GM21528 (cell line): Measurements from ENCODE around the gene SMU1.
A peak's percentile ranks its signal among the peaks of the same experiment; 100 is the strongest.
"Not testable (repeated sequence)": the region's sequence is repeated elsewhere in the genome, so short reads cannot be mapped to it uniquely, and the experiment has no call there.

Experiments used
- ATAC-seq: cut with Tn5 transposase; IDR thresholded peaks from one replicate; pipeline ENCODE4 v1.9.1; 2021; ENCODE audit warnings: mild to moderate bottlenecking, moderate library complexity; ENCODE audit not compliant: unreplicated experiment, low FRiP score

Gene SMU1

GRCh38 chr9:33106372-33106771, 29.9 kb upstream of the SMU1 start:
- no peak for ATAC-seq

- ATAC-seq: no peak
These were observed 29.5 kb upstream of the SMU1 start for GRCh38 chr9:33105959-33106358.

- ATAC-seq: no peak
These were observed 29.0 kb upstream of the SMU1 start for GRCh38 chr9:33105504-33105903.

- no peak for ATAC-seq
These were observed 27.9 kb upstream of the SMU1 start for GRCh38 chr9:33104401-33104800.

- ATAC-seq: no peak
These were observed 27.2 kb upstream of the SMU1 start for GRCh38 chr9:33103501-33104281.

- ATAC-seq: no peak
These were observed 26.2 kb upstream of the SMU1 start for GRCh38 chr9:33102551-33103210.

- no peak for ATAC-seq
These were observed 24.9 kb upstream of the SMU1 start for GRCh38 chr9:33101104-33101951.

GRCh38 chr9:33099754-33100153, 23.3 kb upstream of the SMU1 start:
- no peak for ATAC-seq

- ATAC-seq: no peak
These were observed 20.7 kb upstream of the SMU1 start for GRCh38 chr9:33097192-33097591.

- ATAC-seq: no peak
These were observed 16.2 kb upstream of the SMU1 start for GRCh38 chr9:33092634-33093033.

GRCh38 chr9:33085672-33086071, 9.2 kb upstream of the SMU1 start:
- not testable (repeated sequence) for ATAC-seq

- no peak for ATAC-seq
These were observed 6.3 kb upstream of the SMU1 start for GRCh38 chr9:33082538-33083326.

GRCh38 chr9:33082128-33082527, 5.7 kb upstream of the SMU1 start:
- ATAC-seq: no peak

- no peak for ATAC-seq
These were observed 4.8 kb upstream of the SMU1 start for GRCh38 chr9:33081128-33081851.

GRCh38 chr9:33080534-33080933, 4.1 kb upstream of the SMU1 start:
- ATAC-seq: no peak

- ATAC-seq: no peak
These were observed 7.5 kb downstream of the SMU1 start for GRCh38 chr9:33068991-33069390.

- peak; percentile 77 for ATAC-seq
These were observed 11.1 kb downstream of the SMU1 start for GRCh38 chr9:33065157-33066076.

GRCh38 chr9:33051144-33051543, 25.3 kb downstream of the SMU1 start:
- no peak for ATAC-seq
